HG02759 (cell line): ENCODE measurements around the gene MUC5AC.

Experiments
- ATAC-seq: cut with Tn5 transposase; IDR thresholded peaks from one replicate; pipeline ENCODE4 v1.9.1; 2021; ENCODE audit warnings: mild to moderate bottlenecking, moderate library complexity; ENCODE audit not compliant: unreplicated experiment

MUC5AC gene

GRCh38 chr11:1195682-1196515 is 38.1 kb downstream of the MUC5AC start:
- no peak for ATAC-seq

DNA sequence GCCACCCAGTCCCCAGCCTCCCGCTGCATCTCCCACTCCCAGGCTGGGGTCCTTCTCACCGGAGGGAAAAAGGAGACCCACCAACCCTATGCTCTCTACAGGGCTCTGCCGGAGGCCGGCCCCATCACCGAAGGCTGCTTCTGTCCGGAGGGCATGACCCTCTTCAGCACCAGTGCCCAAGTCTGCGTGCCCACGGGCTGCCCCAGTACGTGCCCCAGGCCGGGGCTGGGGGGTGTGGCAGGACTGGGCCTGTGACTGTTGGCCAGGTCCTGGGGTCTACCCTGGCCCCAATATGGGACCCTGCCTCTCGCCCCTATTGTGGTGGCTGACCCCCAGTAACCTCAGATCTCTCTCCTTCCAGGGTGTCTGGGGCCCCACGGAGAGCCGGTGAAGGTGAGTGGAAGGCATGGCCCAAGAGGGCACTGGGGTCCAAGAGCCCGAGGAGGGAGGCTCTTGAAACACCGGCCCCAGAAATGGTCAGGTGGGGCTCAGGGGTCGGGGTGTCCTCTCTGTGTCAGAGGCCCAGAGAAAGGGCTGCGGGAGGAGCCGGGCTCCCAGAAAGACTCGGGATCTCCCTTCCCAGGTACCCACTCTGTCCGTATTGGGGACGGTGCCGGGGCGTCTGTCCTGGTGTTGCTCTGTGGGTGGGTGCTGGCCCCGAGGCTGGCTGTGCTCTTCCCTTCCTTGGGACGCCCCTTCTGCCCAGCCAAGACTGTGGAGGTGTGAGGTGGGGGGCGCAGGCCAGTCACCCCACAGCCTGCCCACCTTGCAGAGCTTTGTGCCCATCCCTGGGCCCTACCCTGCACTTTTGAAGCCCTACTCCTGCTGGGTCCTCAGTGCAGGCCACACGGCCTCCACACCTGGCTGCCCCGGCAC is 39.0 kb downstream of the MUC5AC start:
- ATAC-seq, result no peak

DNA sequence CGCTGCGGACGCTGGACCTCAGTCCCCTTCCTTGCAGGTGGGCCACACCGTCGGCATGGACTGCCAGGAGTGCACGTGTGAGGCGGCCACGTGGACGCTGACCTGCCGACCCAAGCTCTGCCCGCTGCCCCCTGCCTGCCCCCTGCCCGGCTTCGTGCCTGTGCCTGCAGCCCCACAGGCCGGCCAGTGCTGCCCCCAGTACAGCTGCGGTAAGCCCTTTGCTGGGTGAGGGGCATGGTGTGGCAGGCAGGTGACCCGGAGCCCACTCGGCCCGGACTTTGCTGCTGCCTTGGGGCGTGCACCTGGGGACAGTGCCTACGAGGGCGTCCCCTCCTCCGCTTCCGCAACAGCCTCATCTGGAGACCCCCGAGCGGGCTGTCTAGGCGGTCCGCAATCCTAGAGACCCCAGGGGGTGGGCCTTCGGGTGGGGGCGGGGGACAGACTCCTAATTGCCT is 39.7 kb downstream of the MUC5AC start:
- ATAC-seq, result no peak

- ATAC-seq, result no peak
Measured at GRCh38 chr11:1197886-1198560, 40.3 kb downstream of the MUC5AC start.

GRCh38 chr11:1198561-1199240 is 40.9 kb downstream of the MUC5AC start:
- ATAC-seq, result no peak

DNA sequence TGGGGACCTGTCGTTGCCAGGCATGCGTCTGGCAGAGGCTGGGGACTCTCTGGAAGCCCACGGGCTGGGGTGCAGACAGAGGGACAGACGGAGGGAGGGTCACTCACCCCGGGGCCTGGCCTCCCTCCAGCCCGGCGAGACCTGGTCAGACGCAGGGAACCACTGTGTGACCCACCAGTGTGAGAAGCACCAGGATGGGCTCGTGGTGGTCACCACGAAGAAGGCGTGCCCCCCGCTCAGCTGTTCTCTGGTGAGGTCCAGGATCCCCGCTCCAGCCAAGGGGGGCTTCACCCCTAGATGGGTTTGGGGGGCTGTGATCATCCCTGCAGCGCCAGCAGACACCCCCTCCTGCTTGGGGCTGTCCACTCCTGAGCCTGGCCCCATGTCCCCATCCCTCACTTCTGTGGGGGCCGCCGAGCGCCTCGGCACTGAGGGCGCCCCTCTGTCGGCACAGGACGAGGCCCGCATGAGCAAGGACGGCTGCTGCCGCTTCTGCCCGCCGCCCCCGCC is 41.5 kb downstream of the MUC5AC start:
- no peak for ATAC-seq

DNA sequence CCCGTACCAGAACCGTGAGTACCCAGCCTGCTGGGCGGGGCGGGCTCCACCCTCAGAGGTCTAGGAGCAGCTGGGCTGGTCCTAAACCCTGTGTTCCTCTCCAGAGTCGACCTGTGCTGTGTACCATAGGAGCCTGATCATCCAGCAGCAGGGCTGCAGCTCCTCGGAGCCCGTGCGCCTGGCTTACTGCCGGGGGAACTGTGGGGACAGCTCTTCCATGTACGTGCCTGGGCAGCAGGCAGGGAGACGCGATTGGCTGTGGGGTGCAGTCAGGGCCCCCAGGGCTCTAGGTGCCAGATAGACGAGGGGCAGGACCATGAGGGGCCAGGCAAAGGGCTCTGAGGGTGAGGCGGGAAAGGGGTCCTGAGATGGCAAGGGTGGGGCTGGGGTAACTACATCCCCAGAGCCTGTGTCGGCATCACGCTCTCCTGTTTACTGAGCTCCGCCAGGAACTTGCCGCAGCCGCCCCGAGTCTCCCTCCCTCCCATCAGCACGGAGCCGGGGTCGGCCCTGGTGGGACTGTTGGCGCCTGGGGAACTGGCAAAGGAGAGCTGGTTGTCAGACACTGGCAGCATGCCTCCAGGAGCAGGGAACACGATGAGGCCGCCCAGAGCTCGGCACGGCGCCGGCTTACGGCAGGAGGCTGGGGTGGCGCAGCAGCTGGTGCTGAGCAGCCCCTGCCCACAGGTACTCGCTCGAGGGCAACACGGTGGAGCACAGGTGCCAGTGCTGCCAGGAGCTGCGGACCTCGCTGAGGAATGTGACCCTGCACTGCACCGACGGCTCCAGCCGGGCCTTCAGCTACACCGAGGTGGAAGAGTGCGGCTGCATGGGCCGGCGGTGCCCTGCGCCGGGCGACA is 42.2 kb downstream of the MUC5AC start:
- no peak for ATAC-seq

GRCh38 chr11:1200611-1201191 is 42.9 kb downstream of the MUC5AC start:
- no peak for ATAC-seq

- ATAC-seq, result no peak
Measured at GRCh38 chr11:1201395-1202153, 43.8 kb downstream of the MUC5AC start.

DNA sequence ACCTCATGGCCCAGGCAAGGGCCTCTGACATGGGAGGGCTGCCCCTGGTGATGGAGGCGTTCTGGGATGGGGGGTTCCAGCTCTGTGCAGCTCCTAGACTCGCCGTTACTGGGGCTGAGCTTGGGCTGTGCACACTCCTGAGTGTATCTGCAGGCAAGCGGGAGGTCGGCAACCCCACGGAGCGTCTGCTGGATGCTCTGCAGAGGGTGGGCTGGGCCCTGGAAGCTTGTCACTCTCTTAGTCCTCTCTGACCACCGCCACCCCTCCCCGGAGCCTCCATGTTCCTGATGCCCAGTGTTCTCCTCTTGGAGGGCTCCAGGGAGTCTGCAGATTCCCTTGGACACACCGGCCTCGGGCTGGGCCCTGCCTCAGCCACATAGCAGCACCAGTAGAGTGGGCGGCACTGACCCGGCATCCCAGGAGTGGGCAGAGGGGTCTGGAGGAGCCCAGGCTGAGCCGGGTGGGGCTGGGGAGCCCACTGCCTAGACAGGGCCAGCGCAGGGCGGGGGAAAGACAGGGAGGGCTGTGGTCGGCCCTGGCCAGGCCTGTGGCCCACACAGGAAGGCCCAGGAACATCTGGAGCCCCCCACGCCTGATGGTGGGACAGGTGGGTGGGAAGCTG is 44.5 kb downstream of the MUC5AC start:
- no peak for ATAC-seq

DNA sequence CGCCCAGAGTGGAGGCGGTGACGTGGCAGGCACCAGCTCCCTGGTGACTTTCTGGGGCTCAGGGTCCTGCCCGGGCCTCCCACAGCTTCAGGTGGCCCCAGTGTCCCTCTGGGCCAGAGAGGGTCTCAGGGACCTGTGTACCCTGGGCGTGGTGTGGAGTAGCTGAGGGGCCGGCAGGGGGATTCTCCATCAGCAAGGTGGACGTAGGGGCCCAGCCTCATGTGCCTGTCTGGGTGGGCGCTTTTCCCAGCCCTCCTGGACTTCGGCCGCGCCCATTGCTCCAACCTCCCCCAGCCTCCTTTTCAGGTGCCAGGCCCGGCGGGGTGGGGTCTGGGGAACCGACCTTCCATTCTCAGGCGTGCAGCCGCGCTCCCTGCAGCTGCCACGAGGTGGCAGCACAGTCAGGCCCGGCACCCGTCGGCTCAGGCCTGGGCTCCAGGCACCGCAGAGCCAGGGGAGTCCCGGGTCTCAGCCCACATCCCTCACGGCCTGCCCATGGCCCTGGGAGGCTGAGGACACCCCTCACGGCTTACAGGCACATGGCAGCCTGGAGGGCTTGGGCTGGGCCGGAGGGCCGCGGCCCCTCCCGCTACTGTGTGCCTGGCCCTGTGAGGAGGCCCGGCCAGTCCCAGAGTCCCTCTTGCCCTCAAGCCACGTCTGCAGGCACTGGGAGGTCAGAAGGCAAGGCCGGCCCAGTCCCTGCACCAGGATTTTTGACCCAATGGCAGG is 45.2 kb downstream of the MUC5AC start:
- peak; percentile 48 for ATAC-seq

DNA sequence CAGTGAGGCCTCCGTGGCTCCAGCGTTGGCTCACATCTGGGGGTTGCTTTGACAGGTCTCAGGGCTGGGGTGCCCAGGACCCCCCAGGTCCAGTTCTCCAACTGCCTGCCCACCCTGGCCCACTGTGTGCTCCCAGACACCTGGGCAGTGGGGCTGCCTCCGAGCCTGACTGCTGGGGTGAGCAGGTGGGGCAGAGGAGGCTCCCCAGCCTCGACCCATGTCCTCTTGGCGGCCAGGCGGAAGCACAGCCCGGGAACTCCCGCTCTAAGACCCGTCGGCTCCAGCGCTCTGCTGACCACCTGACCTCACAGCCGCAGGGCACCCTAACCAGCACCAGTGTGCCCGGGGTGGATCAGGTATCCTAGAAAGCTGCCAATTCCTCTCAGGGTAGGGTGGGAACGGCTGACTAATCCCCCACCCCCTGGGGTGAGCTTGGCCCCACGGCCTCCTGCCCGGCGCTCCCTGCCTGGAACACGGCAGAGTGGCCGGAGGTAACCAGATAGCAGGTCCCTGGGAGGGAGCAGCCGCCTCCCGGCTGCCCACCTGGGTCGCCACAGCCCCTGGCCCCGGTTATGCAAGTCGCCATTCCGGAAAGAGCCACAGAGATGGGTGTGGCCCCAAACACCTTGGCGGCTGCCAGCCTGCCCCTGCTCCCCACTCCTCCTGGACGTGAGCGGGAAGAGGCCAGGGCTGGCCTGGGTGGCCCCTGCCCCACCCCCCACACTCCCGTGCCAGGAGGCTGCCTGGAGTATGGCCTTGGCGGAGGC is 45.9 kb downstream of the MUC5AC start:
- ATAC-seq, result no peak

GRCh38 chr11:1204381-1205101 is 46.8 kb downstream of the MUC5AC start:
- no peak for ATAC-seq

DNA sequence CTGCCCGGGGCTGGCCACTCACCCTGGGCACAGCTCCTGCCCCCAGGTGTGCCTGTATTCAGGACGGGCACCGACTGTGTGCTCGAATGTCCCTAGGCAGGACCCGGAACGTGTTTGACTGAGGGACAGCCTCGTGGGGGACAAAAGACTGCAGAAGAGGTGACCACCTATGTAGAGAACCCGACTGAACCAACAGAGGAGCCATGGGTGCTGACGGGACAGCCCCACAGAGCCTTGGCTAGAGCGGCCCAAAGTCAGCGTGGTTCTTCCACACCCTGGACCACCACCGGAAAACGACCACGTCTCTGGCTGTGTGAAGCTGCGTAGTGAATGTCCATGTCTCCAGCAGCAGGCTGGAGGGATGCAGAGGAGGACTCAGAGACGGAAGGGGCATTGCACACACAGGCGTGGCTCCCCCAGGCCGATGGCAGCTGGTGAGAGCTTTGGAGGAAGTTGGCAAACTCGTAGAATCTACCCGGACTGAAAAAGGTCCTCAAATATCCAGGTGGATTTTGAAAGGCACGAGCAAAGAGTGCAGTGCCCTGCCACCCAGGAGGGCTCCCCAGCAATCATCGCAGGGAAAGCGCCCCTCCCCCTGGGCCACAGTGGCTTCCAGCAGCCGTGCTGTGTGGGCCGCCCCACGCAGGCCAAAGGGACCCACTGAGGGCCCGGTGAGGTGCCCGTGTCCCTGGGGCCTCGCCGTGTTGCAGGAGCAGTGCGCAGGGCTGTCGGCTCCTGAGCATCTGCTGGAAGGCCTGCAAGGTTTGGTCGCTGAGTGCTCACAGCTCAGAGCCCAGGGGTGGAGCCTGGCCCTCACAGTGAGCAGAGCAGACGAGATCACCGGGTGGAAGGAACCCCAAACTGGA is 47.6 kb downstream of the MUC5AC start:
- no peak for ATAC-seq

GRCh38 chr11:1205987-1206331 is 48.2 kb downstream of the MUC5AC start:
- no peak for ATAC-seq
